A673 (cell line): ENCODE results near the gene MCM9. TPM values are rescaled to one million over a fixed set of nuclear protein-coding genes. Genes with fewer than 3 reads are reported as not detected.

Source experiments
- BruUV-seq: library from RNA; stranded (reverse); fragments of 400-500 nt; replicated peaks from 2 replicates; lab custom pipeline; 2021; lab: Mats Ljungman, UMichigan
- CTCF ChIA-PET: fragments of 300-600 bp; sonication (Branson Sonifier 250); formaldehyde crosslinking; loops from one replicate; lab custom pipeline; 2022; ENCODE audit warnings: antibody characterized with exemption; lab: Charles Lee
- POLR2A ChIA-PET: fragments of 300-600 bp; sonication (Branson Sonifier 250); formaldehyde crosslinking; loops from one replicate; lab custom pipeline; 2022; ENCODE audit warnings: antibody characterized with exemption; ENCODE audit not compliant: low non-redundant PET; lab: Charles Lee
- DNase-seq: peaks from one replicate; pipeline ENCODE4 v3.0.0-alpha.2; 2015; ENCODE audit warnings: low spot score
- H3K27ac ChIP-seq: fragments of 200-600 bp; sonication (generic); 2 replicates; pipeline ENCODE4 v1.5.1; 2016; ENCODE audit warnings: mixed run types, low read depth, mild to moderate bottlenecking, mixed read lengths, antibody characterized with exemption, low read length; ENCODE audit not compliant: poor library complexity, severe bottlenecking
- H3K27me3 ChIP-seq: fragments of 200-600 bp; sonication (generic); replicated peaks from 2 replicates; pipeline ENCODE4 v1.6.1; 2017; ENCODE audit warnings: mixed run types, low read depth, mild to moderate bottlenecking, mixed read lengths, antibody characterized with exemption, low read length; ENCODE audit not compliant: insufficient read depth, poor library complexity
- H3K36me3 ChIP-seq: fragments of 200-600 bp; sonication (generic); 2 replicates; pipeline ENCODE4 v1.6.1; 2016; ENCODE audit warnings: mixed run types, mild to moderate bottlenecking, mixed read lengths, antibody characterized with exemption, low read length; ENCODE audit not compliant: insufficient read depth, poor library complexity, severe bottlenecking
- H3K4me1 ChIP-seq: fragments of 200-600 bp; sonication (generic); 2 replicates; pipeline ENCODE4 v1.6.1; 2017; ENCODE audit warnings: mixed run types, mild to moderate bottlenecking, mixed read lengths, antibody characterized with exemption, low read length; ENCODE audit not compliant: insufficient read depth, poor library complexity, severe bottlenecking
- H3K4me3 ChIP-seq: fragments of 200-600 bp; sonication (generic); 2 replicates; pipeline ENCODE4 v1.5.1; 2016; ENCODE audit warnings: low read depth, mixed run types, mild to moderate bottlenecking, mixed read lengths, low read length; ENCODE audit not compliant: poor library complexity, severe bottlenecking
- H3K9me3 ChIP-seq: fragments of 200-600 bp; sonication (generic); 2 replicates; pipeline ENCODE4 v1.6.1; 2016; ENCODE audit warnings: mixed run types, low read depth, mild to moderate bottlenecking, mixed read lengths, antibody characterized with exemption, low read length; ENCODE audit not compliant: poor library complexity, severe bottlenecking
- EZH2 ChIP-seq: fragments of 200-600 bp; sonication (generic); IDR thresholded peaks from 2 replicates; pipeline ENCODE4 v1.6.1; 2017; ENCODE audit warnings: borderline replicate concordance, low read depth, mild to moderate bottlenecking, mixed read lengths, antibody characterized with exemption, low read length; ENCODE audit not compliant: poor library complexity, severe bottlenecking
- intact Hi-C: fragments of 100-400 bp; cut with micrococcal nuclease; formaldehyde crosslinking; loops from one replicate; pipeline ENCODE4 v1.10.0; 2022; ENCODE audit not compliant: unreplicated experiment
- total RNA-seq: library from RNA; stranded (reverse); gene quantifications from 2 replicates; pipeline ENCODE4 v1.2.3, GENCODE V29; 2021
- TF ChIP-seq, protein P1 (sequence below): fragments of 300-800, 200-600 bp; sonication (generic); conservative IDR thresholded peaks from 2 replicates; pipeline ENCODE4 v1.5.1; 2017; ENCODE audit warnings: low read depth, mild to moderate bottlenecking, antibody characterized with exemption, low read length, moderate library complexity, mixed read lengths

Gene MCM9
- total RNA-seq, 1 experiment from 2014 or later, result 16.9 TPM

GRCh38 chr6:118813775-118814174 lies 121.2 kb downstream of the MCM9 start:
- H3K36me3 ChIP-seq, result peaks cover 3% of the 10 kb centered on the region
- TF ChIP-seq, protein P1, sequence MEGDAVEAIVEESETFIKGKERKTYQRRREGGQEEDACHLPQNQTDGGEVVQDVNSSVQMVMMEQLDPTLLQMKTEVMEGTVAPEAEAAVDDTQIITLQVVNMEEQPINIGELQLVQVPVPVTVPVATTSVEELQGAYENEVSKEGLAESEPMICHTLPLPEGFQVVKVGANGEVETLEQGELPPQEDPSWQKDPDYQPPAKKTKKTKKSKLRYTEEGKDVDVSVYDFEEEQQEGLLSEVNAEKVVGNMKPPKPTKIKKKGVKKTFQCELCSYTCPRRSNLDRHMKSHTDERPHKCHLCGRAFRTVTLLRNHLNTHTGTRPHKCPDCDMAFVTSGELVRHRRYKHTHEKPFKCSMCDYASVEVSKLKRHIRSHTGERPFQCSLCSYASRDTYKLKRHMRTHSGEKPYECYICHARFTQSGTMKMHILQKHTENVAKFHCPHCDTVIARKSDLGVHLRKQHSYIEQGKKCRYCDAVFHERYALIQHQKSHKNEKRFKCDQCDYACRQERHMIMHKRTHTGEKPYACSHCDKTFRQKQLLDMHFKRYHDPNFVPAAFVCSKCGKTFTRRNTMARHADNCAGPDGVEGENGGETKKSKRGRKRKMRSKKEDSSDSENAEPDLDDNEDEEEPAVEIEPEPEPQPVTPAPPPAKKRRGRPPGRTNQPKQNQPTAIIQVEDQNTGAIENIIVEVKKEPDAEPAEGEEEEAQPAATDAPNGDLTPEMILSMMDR, result no peak
- TF ChIP-seq EZH2, result no peak
- no TSS peak for BruUV-seq
- no peaks in the 10 kb centered on the region for H3K9me3 ChIP-seq
- ChIA-PET POLR2A (no interaction called here), CTCF (no interaction called here)
- H3K4me1 ChIP-seq, result no peaks in the 10 kb centered on the region
- DNase-seq, result no peak
- no peaks in the 10 kb centered on the region for H3K27me3 ChIP-seq
- intact Hi-C loops, result no loop called here
- H3K27ac ChIP-seq, result no peak overlapping the region
- H3K4me3 ChIP-seq, result no peak overlapping the region

GRCh38 chr6:118812970-118813369 lies 122.0 kb downstream of the MCM9 start:
- Histone ChIP-seq H3K27ac (no peak overlapping the region), H3K36me3 (peaks cover 3% of the 10 kb centered on the region), H3K4me3 (no peak overlapping the region), H3K4me1 (no peaks in the 10 kb centered on the region), H3K9me3 (no peaks in the 10 kb centered on the region), H3K27me3 (no peaks in the 10 kb centered on the region)
- no TSS peak for BruUV-seq
- intact Hi-C loops, result no loop called here
- DNase-seq, result no peak
- CTCF ChIA-PET, result no interaction called here
- TF ChIP-seq EZH2, result no peak
- TF ChIP-seq, protein P1, result no peak
- POLR2A ChIA-PET, result no interaction called here

DNA sequence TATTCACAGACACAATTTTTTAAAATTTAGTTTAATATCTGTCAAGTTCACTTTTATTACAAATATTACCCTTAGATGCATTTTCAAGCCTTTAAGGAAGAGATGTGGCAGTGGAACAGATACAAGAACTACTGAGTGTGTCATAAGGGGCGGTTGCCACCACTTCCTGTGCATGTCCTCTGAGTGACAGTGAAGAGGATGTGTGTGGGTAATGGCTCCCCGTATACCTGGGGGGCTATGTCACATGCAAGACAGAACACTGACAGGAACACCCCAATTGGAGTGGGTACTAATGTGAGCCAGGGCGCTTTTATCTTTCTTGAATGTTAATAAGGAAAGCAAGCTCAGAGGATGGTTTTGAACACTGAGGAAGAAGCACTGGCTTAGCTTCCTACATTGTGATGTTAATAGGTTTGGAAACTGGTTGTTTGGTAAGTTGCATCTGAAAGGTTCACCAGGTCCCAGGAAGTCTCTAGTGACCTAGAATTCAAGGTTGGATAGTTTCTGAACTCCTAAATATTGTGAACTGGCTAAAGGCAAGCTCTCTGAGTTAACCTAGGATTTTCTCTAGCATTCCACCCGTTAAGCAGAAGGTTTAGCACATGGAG lies 124.4 kb downstream of the MCM9 start:
- POLR2A ChIA-PET, result no interaction called here
- peaks cover 2% of the 10 kb centered on the region for H3K36me3 ChIP-seq
- DNase-seq, result no peak
- no peak overlapping the region for H3K27ac ChIP-seq
- H3K9me3 ChIP-seq, result no peaks in the 10 kb centered on the region
- H3K4me1 ChIP-seq, result no peaks in the 10 kb centered on the region
- H3K4me3 ChIP-seq, result no peak overlapping the region
- BruUV-seq, result no TSS peak
- CTCF ChIA-PET, result no interaction called here
- H3K27me3 ChIP-seq, result no peaks in the 10 kb centered on the region
- TF ChIP-seq, protein P1, result no peak
- TF ChIP-seq EZH2, result no peak
- intact Hi-C loops, result no loop called here
